OCI-LY7 (cell line): ENCODE results near the gene TMEM50B. TPM values are rescaled to one million over a fixed set of nuclear protein-coding genes. Genes with fewer than 3 reads are reported as not detected.

Experiments
- Bru-seq: library from RNA; stranded (reverse); fragments of 400-500 nt; gene quantifications from one replicate; lab custom pipeline; 2021; lab: Mats Ljungman, UMichigan
- BruChase-seq, 2 experiments: library from RNA; stranded (reverse); fragments of 400-500 nt; gene quantifications; one replicate each; lab custom pipeline; 2021; lab: Mats Ljungman, UMichigan
- BruUV-seq: library from RNA; stranded (reverse); fragments of 400-500 nt; replicated peaks from 2 replicates; lab custom pipeline; 2021; lab: Mats Ljungman, UMichigan
- CTCF ChIA-PET: fragments of 300-600 bp; sonication (Branson Sonifier 250); formaldehyde crosslinking; loops from one replicate; lab custom pipeline; 2022; ENCODE audit warnings: antibody characterized with exemption; ENCODE audit not compliant: unreplicated experiment; lab: Charles Lee
- POLR2A ChIA-PET: fragments of 300-600 bp; sonication (Branson Sonifier 250); formaldehyde crosslinking; loops from one replicate; lab custom pipeline; 2022; ENCODE audit warnings: antibody characterized with exemption; lab: Charles Lee
- DNase-seq: peaks from one replicate; pipeline ENCODE4 v3.0.0-alpha.2; 2015; ENCODE audit warnings: low spot score
- H2AFZ ChIP-seq: fragments of 200-600 bp; sonication (generic), shearing (Covaris generic); 2 replicates; pipeline ENCODE4 v1.6.1; 2014; ENCODE audit warnings: mild to moderate bottlenecking, antibody characterized with exemption, low read length, moderate library complexity
- H3K27ac ChIP-seq: fragments of 200-600 bp; sonication (generic); 2 replicates; pipeline ENCODE4 v1.5.1; 2014; ENCODE audit warnings: mixed run types, low read depth, mild to moderate bottlenecking, moderate library complexity, low read length, inconsistent platforms; ENCODE audit not compliant: poor library complexity, severe bottlenecking
- H3K36me3 ChIP-seq: fragments of 200-600 bp; sonication (generic); 2 replicates; pipeline ENCODE4 v1.6.1; 2014; ENCODE audit warnings: mild to moderate bottlenecking, antibody characterized with exemption, low read length, moderate library complexity, mixed read lengths; ENCODE audit not compliant: insufficient read depth
- H3K4me1 ChIP-seq: fragments of 200-600 bp; sonication (generic); 2 replicates; pipeline ENCODE4 v1.5.1; 2014; ENCODE audit warnings: mild to moderate bottlenecking, low read length; ENCODE audit not compliant: insufficient read depth, poor library complexity, severe bottlenecking
- H3K4me2 ChIP-seq: fragments of 200-600 bp; sonication (generic); 2 replicates; pipeline ENCODE4 v1.6.1; 2014; ENCODE audit warnings: mild to moderate bottlenecking, low read length
- H3K4me3 ChIP-seq: fragments of 200-600 bp; sonication (generic); 2 replicates; pipeline ENCODE4 v1.5.1; 2014; ENCODE audit warnings: mild to moderate bottlenecking, low read depth, low read length; ENCODE audit not compliant: poor library complexity, severe bottlenecking
- H3K79me2 ChIP-seq: fragments of 200-600 bp; sonication (generic); 2 replicates; pipeline ENCODE4 v1.6.1; 2016; ENCODE audit warnings: low read depth, mild to moderate bottlenecking, low read length, moderate library complexity, mixed read lengths; ENCODE audit not compliant: insufficient read depth
- H3K9me2 ChIP-seq: fragments of 200-600 bp; sonication (generic); 2 replicates; pipeline ENCODE4 v1.6.1; 2016; ENCODE audit warnings: mild to moderate bottlenecking, low read length, mixed read lengths; ENCODE audit not compliant: insufficient read depth
- H3K9me3 ChIP-seq: fragments of 200-600 bp; sonication (generic); 2 replicates; pipeline ENCODE4 v1.6.1; 2014; ENCODE audit warnings: mild to moderate bottlenecking, mixed run types, low read length, mixed read lengths
- H4K20me1 ChIP-seq: fragments of 200-600 bp; sonication (generic); 2 replicates; pipeline ENCODE4 v1.6.1; 2014; ENCODE audit warnings: mild to moderate bottlenecking, antibody characterized with exemption, low read length, moderate library complexity, mixed read lengths; ENCODE audit not compliant: insufficient read depth
- CTCF ChIP-seq: fragments of 200-600 bp; sonication (generic); conservative IDR thresholded peaks from 2 replicates; pipeline ENCODE4 v1.5.1; 2014; ENCODE audit warnings: mild to moderate bottlenecking, antibody characterized with exemption, low read length, moderate library complexity, mixed read lengths
- EZH2phosphoT487 ChIP-seq: fragments of 200-600 bp; sonication (generic); IDR thresholded peaks from 2 replicates; pipeline ENCODE4 v1.6.1; 2018; ENCODE audit warnings: low read depth, borderline replicate concordance, mild to moderate bottlenecking, mixed run types, antibody characterized with exemption, low read length, moderate library complexity, mixed read lengths
- intact Hi-C: fragments of 100-400 bp; cut with micrococcal nuclease; formaldehyde crosslinking; loops from one replicate; pipeline ENCODE4 v1.10.0; 2022; ENCODE audit not compliant: unreplicated experiment
- long read RNA-seq: library from polyadenylated mRNA; stranded (forward); transcript quantifications from one replicate; pipeline ENCODE4 v2.0.0, GENCODE V29; 2022
- total RNA-seq, 2 experiments: library from RNA; depleted of rRNA in 1 of 2; stranded (reverse); fragments of >200 nt in 1 of 2; shearing (Covaris generic) in 1 of 2; gene quantifications; 2 replicates each; pipeline ENCODE4 v1.2.3, GENCODE V29; 2014 to 2022

Gene TMEM50B
- 18.9 and 30.3 TPM in 2 replicates for total RNA-seq (2014; rRNA removed; shearing (Covaris generic))
- 24.4 and 25.0 TPM in 2 replicates for total RNA-seq (2022)
- percentile 73 among the genes with signal in this experiment for Bru-seq, nascent RNA
- BruChase-seq, experiment 1, labeled RNA remaining after a 6-hour chase = percentile 74 among the genes with signal in this experiment
- percentile 76 among the genes with signal in this experiment for BruChase-seq, experiment 2, labeled RNA remaining after a 2-hour chase
- long read RNA-seq, transcript TMEM50B-210 (7 exons, 2,375 nt) = major isoform, 18 of 53 reads
- long read RNA-seq, transcript TMEM50B-201 (9 exons, 3,062 nt) = minor isoform, 8 of 53 reads
- long read RNA-seq, partial matches to known transcripts = 1 of 53 reads
- long read RNA-seq, other reads (novel, unspliced or antisense) = 25 of 53 reads

GRCh38 chr21:33479679-33480480 lies at the start of gene TMEM50B:
TMEM50B (minus strand) TSS chr21:33479974; CDS start chr21:33468885, 11,089 bp downstream.
- H3K4me3 ChIP-seq = peak within 1 kb of the TSS; percentile 88
- POLR2A ChIA-PET = interaction anchor here (0.6 to 4.1 kb wide), 20 partner anchors 11 to 1817 kb away, joined by 3 to 43 read pairs (median 3); partner anchors contain the start of genes DNAJC28, DONSON and SON
- no TSS peak for BruUV-seq

GRCh38 chr21:33522953-33523349 lies 43.2 kb upstream of the TMEM50B start:
- no TSS peak for BruUV-seq
- H3K4me1 ChIP-seq = no peaks in the 10 kb centered on the region
- no peaks in the 10 kb centered on the region for H4K20me1 ChIP-seq
- H3K9me3 ChIP-seq = no peaks in the 10 kb centered on the region
- intact Hi-C loops = no loop called here
- H3K4me2 ChIP-seq = no peak overlapping the region
- CTCF ChIA-PET = no interaction called here
- H3K27ac ChIP-seq = no peak overlapping the region
- TF ChIP-seq EZH2phosphoT487 = no peak
- TF ChIP-seq CTCF = no peak
- H3K4me3 ChIP-seq = no peak overlapping the region
- peaks cover 94% of the 10 kb centered on the region for H3K36me3 ChIP-seq
- no peak for DNase-seq
- no peaks in the 10 kb centered on the region for H3K79me2 ChIP-seq
- POLR2A ChIA-PET = interaction anchor here (0.5 to 1.0 kb wide), 2 partner anchors 14 to 31 kb away, joined by 3 read pairs; no protein-coding TSS in a partner anchor
- H3K9me2 ChIP-seq = no peaks in the 10 kb centered on the region
- H2AFZ ChIP-seq = no peak overlapping the region

More at GRCh38 chr21:33479679-33480480, at the start of gene TMEM50B:
- H4K20me1 ChIP-seq = no peaks in the 10 kb centered on the region
- peak within 1 kb of the TSS; percentile 97 for H3K4me2 ChIP-seq
- peak within 1 kb of the TSS; percentile 86 for H2AFZ ChIP-seq
- no peaks in the 10 kb centered on the region for H3K36me3 ChIP-seq
- peaks cover 14% of the 10 kb centered on the region for H3K4me1 ChIP-seq
- H3K9me3 ChIP-seq = no peaks in the 10 kb centered on the region
- intact Hi-C loops = loop anchor here (1.0 kb wide), 1 partner anchor 62 kb away; the partner anchor contains the start of gene GART
- peaks cover 8% of the 10 kb centered on the region; the same call in 1 of the 2 replicates for H3K79me2 ChIP-seq
- TF ChIP-seq CTCF (peak; percentile 42; the same call in 1 of the 2 replicates), EZH2phosphoT487 (no peak)
- CTCF ChIA-PET = interaction anchor here (0.7 to 2.0 kb wide), 6 partner anchors 9 to 126 kb away, joined by 3 to 6 read pairs (median 4); partner anchors contain the start of gene DNAJC28
- H3K9me2 ChIP-seq = no peaks in the 10 kb centered on the region
- H3K27ac ChIP-seq = peak within 1 kb of the TSS; percentile 60
- DNase-seq = peak; percentile 96
